Right atrium auricular region (tissue), 2 donors: Measurements from ENCODE around the gene EPHB2. TPM values are rescaled to one million over a fixed set of nuclear protein-coding genes. Genes with fewer than 3 reads are reported as not detected.

ENCODE experiments used
- DNase-seq: peaks from one replicate; pipeline ENCODE4 v3.0.0-alpha.2; 2019; ENCODE audit warnings: low spot score
- H3K27ac ChIP-seq, 2 donors: fragments of 200-600 bp; sonication (generic); 1 replicate in 1 of 2; 2 replicates in 1 of 2; pipeline ENCODE4 v1.5.1; 2016 to 2019
- H3K27me3 ChIP-seq, 2 donors: fragments of 200-600 bp; sonication (generic); one replicate each; pipeline versions ENCODE4 v1.5.1 to v1.6.0; 2017 to 2019
- H3K36me3 ChIP-seq: fragments of 200-600 bp; sonication (generic); one replicate; pipeline ENCODE4 v1.5.1; 2016
- H3K4me1 ChIP-seq, 2 donors: fragments of 200-600 bp; sonication (generic); one replicate each; pipeline versions ENCODE4 v1.5.1 to v1.6.0; 2017 to 2019
- H3K4me3 ChIP-seq, 2 donors: fragments of 200-600 bp; sonication (generic); 1 replicate in 1 of 2; 2 replicates in 1 of 2; pipeline ENCODE4 v1.5.1; 2017 to 2019; ENCODE audit warnings: mild to moderate bottlenecking in 1 of 2, moderate library complexity in 1 of 2
- H3K9me3 ChIP-seq, 2 donors: fragments of 200-600 bp; sonication (generic); one replicate each; pipeline ENCODE4 v1.5.1; 2019
- CTCF ChIP-seq, 2 donors: fragments of 200-600 bp; sonication (generic); IDR thresholded peaks; one replicate each; pipeline ENCODE4 v1.5.1; 2019; ENCODE audit warnings: antibody characterized with exemption in 2 of 2
- total RNA-seq, 2 donors: library from RNA; depleted of rRNA; stranded (reverse); fragments of >200 nt; gene quantifications; one replicate each; pipeline ENCODE4 v1.1.0, GENCODE V29; 2016

EPHB2 gene
- total RNA-seq, 2 donors from 2014 or later = 1.8 to 2.6 TPM

GRCh38 chr1:22815043-22815365 lies 104.4 kb downstream of the EPHB2 start:
- no peaks in the 10 kb centered on the region for H3K27me3 ChIP-seq
- no peaks in the 10 kb centered on the region for H3K9me3 ChIP-seq
- TF ChIP-seq CTCF (IDR thresholded peaks at IDR 0.05) = no peak
- no peak for DNase-seq
- no peaks in the 10 kb centered on the region for H3K36me3 ChIP-seq
- no peak overlapping the region for H3K27ac ChIP-seq
- H3K4me3 ChIP-seq = no peak overlapping the region
- no peaks in the 10 kb centered on the region for H3K4me1 ChIP-seq

GRCh38 chr1:22815421-22816066 lies 104.9 kb downstream of the EPHB2 start:
- no peak overlapping the region for H3K4me3 ChIP-seq
- no peaks in the 10 kb centered on the region for H3K9me3 ChIP-seq
- no peak for DNase-seq
- H3K4me1 ChIP-seq = no peaks in the 10 kb centered on the region
- H3K27me3 ChIP-seq = no peaks in the 10 kb centered on the region
- no peak overlapping the region for H3K27ac ChIP-seq
- H3K36me3 ChIP-seq = no peaks in the 10 kb centered on the region
- no peak for TF ChIP-seq CTCF (IDR thresholded peaks at IDR 0.05)

- H3K27ac ChIP-seq = no peak overlapping the region
- no peaks in the 10 kb centered on the region for H3K36me3 ChIP-seq
- no peaks in the 10 kb centered on the region for H3K4me1 ChIP-seq
- no peak overlapping the region for H3K4me3 ChIP-seq
- no peak for DNase-seq
- H3K27me3 ChIP-seq = no peaks in the 10 kb centered on the region
- no peak for TF ChIP-seq CTCF (IDR thresholded peaks at IDR 0.05)
- no peaks in the 10 kb centered on the region for H3K9me3 ChIP-seq
Observed at GRCh38 chr1:22816067-22816775, 105.6 kb downstream of the EPHB2 start.

- H3K27ac ChIP-seq = no peak overlapping the region
- no peaks in the 10 kb centered on the region for H3K9me3 ChIP-seq
- no peaks in the 10 kb centered on the region for H3K36me3 ChIP-seq
- H3K4me1 ChIP-seq = no peaks in the 10 kb centered on the region
- no peak overlapping the region for H3K4me3 ChIP-seq
- H3K27me3 ChIP-seq = no peaks in the 10 kb centered on the region
- TF ChIP-seq CTCF (IDR thresholded peaks at IDR 0.05) = no peak
- DNase-seq = no peak
Observed at GRCh38 chr1:22816803-22817202, 106.2 kb downstream of the EPHB2 start.

GRCh38 chr1:22817462-22817861 lies 106.8 kb downstream of the EPHB2 start:
- no peak for TF ChIP-seq CTCF (IDR thresholded peaks at IDR 0.05)
- H3K9me3 ChIP-seq = no peaks in the 10 kb centered on the region
- no peaks in the 10 kb centered on the region for H3K4me1 ChIP-seq
- no peak overlapping the region for H3K27ac ChIP-seq
- no peak overlapping the region for H3K4me3 ChIP-seq
- no peak for DNase-seq
- no peaks in the 10 kb centered on the region for H3K27me3 ChIP-seq
- no peaks in the 10 kb centered on the region for H3K36me3 ChIP-seq
